ENCODE measurements around the gene C1orf21.

GRCh38 chr1:184504040-184504954 lies 117.5 kb downstream of the C1orf21 start:
- TF ChIP-seq CTCF (IDR thresholded peaks at IDR 0.05) (no peak), POLR2A (IDR thresholded peaks at IDR 0.05) (no peak)
